ENCODE data around the gene LAMP1.
"Not testable (repeated sequence)": the region's sequence is repeated elsewhere in the genome, so short reads cannot be mapped to it uniquely, and the experiment has no call there.

LAMP1 gene, protein sequence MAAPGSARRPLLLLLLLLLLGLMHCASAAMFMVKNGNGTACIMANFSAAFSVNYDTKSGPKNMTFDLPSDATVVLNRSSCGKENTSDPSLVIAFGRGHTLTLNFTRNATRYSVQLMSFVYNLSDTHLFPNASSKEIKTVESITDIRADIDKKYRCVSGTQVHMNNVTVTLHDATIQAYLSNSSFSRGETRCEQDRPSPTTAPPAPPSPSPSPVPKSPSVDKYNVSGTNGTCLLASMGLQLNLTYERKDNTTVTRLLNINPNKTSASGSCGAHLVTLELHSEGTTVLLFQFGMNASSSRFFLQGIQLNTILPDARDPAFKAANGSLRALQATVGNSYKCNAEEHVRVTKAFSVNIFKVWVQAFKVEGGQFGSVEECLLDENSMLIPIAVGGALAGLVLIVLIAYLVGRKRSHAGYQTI

DNA sequence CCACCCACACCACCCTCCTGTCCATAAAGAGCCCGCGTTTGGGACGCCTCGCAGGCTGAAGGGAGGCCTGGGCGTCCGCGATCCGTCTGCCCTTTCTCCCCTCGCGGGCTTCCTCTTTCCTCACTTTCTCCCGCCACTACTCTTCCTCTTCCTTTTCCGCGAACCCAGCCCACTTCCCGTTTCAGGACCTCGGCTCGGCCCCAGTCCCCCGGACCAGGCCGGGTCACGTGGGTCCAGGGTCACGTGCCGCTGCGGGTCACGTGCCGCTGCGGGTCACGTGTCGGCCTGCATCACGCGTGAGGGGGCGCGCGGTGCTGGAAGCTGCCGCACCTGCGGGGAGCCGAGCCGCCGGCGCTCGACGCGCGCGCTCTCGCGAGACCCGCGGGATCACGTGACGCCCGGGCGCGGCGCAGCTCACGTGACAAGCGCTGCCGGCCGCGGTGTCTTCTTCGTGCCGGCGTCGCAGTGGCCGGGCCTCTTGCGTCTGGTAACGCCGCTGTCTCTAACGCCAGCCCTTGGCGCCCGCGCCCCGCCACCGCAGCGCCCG, at the start of gene LAMP1:
LAMP1 (plus strand) TSS at position 417 of the 547 bp plus-strand sequence. CDS start 196 bp downstream, outside the sequence.
- peak; percentile 96 for DNase-seq

DNA sequence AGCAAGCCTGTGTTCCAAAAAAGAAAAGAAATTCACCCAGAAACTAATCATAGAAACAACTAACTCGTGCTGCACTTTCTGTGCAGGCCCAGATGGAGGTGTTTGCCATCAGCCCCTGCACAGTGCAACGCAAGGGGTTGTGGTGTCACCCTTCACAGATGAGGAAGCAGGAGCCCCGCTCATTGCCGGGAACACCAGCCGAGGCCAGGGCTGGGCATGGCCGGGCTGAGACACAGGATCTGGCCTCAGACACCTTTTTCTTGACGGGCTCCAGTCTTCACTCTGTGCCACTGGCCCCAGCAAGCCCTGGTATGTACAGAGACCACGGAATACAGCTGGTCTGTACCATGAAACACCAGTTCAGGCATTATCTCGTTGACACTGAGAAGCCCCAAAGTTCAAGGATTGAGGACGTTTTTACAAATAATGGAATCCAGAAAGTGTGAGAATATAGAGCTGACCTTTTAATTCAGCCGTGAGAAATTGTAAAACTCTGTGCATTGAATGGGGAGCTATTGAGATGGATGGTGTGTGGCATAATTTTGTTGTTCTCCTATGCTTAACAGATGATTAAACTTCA, 44.4 kb upstream of the LAMP1 start:
- DNase-seq = no peak

DNA sequence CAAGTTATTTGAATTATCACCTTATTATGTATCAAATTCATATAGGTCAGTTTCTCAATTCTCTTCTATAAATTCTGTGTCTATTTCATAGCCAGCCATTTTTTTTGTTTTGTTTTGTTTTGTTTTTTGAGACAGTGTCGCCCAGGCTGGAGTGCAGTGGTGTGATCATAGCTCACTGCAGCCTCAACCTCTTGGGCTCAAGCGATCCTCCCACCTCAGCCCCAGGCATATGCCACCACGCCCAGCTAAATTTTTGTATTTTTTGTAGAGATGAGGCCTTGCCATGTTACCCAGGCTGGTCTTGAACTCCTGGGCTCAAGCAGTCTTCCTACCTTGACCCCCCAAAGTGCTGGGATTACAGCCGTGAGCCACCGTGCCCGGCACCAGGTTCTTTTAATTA, 39.1 kb upstream of the LAMP1 start:
- not testable (repeated sequence) for DNase-seq

DNA sequence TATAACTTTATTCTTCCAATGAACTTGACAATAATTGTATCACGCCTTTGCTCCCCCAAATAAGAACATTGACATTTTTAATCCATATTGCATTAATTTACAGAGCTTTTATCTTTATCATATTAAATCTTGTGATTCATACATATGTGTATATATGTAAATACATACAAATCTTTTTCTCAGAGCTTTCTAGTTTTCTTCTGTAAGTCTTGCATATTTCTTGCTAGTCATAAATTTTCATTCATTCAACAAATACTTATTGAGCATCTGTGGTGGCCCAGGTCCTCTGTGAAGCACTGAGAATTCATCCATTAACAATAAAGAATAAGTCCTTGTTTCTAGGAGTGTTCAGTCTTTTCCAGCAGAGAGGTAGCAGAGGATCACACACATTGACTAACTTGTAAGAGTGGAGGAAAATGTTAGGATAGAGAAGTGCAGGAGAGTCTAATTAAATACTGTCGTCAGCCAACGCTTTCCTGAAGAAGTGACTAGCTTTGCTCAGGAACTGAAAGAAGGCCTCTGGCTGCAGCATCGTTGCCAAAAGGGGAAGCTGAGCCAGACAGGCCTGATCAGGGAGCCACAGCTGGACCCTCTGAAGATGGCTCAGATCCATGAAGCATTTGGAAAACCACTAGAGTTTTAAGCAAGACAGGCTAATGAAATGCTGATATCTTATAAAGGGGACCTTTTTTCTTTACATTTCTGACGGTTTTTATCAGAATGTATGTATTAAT, 38.6 kb upstream of the LAMP1 start:
- no peak for DNase-seq

DNA sequence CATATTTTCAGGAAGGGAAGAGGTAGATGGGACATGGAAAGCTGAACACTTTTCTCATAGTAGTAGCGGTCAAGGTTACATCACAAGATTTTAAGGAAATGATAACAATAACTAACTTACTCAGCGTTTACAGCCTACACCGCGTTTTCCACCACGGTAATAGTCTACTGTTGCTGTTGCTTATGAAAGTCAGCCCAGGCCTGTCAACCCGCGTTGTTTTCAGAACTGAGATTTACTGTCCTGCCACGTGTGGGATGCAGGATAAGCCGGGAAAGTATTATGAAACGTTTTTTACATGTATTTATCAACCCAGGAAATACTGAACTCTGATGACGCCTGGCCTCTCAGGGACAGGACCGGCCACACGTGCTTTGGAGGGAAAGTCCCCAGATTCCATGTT, 36.0 kb upstream of the LAMP1 start:
- no peak for DNase-seq

DNA sequence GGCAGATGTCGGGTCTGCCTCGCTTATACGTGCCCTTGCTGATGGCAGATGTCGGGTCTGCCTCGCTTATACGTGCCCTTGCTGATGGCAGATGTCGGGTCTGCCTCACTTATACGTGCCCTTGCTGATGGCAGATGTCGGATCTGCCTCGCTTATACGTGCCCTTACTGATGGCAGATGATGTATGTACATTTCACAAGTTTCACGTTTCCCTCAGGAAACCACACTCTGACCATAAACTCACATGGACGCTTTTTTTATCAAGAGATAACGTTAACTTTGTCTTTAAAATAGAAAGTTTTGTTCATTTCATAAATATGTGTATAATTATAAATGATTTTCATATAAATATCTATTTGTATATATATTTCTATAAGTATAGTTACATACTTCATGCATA, 34.0 kb upstream of the LAMP1 start:
- DNase-seq = not testable (repeated sequence)

DNA sequence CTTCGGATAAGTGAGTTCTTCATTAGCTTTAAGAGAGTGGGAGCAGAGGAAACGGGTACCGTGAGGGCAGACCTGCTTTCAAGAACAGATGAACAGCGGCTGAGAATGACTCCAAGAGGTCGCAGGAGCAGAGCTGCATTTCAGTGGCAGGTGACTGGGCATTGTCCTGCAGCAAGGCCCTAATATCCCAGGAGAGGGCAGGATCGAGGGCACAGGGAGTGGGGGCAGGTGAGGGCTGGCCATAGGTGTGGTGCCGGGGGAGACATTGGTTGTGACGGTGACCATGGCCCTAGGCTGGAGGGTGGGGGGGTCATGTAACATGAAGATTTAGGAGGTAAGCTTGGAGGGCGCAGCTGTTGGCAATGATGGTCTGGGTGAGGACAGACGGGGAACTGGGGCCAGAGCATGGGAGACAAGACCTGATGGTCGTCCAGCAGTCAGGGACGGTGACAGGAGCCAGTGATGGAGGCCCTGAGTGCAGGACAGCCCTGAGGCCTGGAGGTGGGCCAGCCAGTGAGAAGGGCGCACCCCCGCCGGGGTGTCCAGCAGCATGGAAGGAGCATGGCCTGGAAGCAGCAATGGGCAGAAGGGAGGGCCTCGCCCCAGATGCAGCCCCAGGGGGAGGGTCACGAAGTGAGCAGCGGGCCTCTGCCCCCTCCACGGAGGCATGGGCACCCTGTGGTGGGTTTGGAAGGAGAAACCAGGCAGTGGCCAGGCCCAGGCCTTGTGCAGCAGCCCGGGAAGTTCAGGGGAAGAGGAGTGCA, 29.2 kb upstream of the LAMP1 start:
- DNase-seq = no peak

DNA sequence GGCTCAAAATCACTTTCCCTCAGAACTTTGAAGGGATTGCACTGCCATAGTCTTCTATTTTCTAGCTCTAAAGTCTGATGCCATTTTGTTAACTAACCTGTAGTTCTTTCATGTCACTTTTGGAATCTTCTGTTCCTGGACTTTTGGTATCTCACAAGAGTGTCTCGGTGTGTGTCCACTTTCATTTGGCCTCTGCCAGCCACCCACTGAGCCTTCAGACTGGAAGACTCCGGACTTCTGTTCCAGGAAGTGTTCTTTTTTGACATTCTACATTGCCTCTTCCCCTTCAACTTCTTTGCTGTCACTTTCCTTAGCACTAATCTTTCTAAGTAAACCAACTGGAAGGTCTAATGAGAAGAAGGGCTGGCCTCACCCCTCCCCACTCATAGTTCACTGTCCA, 25.0 kb upstream of the LAMP1 start:
- DNase-seq = no peak

DNA sequence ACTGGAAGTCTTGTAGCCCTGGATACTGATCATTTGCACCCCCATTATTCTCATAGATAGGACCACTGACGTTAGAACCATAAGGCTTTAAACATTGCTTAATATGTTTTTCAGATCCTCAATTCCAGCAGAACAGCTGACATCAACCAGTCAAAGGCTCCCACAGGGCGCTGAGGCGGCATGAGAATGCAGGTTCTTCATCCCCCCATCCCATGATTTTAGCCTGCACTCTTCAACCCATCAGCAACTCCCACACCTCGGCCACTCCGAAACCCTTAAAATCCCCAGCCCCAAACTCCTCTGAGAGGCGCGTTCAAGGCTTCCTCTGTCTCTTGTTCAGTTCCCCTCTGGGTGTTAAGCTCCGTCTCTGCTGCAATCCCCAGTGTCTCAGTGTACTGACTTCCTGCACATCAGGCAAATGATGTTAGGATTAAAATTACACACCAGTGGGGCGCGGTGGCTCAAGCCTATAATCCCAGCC, 24.3 kb upstream of the LAMP1 start:
- DNase-seq = no peak

DNA sequence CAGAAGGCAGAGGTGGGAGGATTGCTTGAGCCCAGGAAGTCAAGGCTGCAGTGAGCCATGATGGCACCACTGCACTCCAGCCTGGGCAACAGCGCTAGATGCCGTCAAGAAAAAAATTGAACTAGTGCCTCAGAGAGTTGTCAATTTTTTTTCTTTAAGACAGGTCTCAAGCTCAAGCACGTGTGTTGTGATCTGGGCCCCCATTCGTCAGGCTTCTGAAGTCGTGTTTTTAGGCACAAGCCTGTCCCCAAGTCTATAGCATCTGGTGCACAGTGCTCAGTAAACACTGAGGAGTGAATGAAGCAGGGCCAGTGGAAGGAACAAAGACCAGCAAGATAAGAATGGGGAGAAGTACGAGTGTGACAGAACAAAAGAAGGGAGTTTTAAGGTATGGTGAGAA, 23.7 kb upstream of the LAMP1 start:
- DNase-seq = no peak

DNA sequence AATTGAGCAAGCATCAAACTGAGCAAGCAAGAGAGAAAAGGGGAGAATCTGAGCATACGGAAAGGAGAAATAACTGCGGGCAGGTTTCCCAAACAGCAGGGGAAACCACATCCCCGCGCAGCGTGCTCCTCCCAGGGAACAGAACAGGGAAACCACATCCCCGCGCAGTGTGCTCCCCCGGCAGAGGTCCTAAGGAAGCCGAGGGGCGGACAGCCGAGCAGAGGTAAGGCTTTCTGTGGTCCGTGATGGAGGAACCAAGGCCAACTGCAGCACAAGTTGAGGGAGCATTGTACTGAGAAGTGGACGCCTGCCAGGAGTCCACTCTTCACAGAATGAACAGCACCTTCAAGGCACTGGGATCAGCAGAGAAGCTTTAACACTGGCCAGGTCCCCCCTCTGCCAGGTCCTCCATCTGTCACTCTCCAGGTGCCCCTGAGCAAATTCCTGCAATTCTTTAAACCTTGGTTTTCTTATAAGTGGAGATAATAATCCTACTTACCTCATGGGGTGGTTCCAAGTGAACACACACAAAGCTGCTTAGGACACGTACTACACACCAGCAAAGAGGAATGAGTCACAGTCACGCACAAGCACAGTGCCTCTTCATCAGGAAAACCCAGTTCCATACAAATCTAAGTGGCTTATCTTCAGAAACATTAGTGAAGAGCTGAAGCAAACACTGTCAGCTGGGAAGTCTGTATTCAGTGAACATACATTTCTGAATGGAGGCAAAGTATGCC, 23.0 kb upstream of the LAMP1 start:
- DNase-seq = no peak

DNA sequence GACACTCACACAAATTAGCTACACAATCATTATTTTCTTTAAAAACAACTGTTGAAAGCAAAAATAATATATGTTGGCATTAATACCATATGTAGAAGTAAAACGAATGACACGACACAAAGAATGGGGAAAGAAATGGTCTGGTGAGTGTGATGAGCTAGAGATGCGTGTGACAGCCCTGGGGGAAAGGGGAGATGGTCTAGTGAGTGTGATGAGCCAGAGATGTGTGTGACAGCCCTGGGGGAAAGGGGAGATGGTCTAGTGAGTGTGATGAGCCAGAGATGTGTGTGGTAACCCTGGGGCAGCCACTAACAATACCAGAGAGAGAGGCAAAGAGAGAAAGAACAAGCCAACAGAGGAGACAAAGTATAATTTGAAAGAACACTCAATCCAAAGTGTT, 22.3 kb upstream of the LAMP1 start:
- no peak for DNase-seq

DNA sequence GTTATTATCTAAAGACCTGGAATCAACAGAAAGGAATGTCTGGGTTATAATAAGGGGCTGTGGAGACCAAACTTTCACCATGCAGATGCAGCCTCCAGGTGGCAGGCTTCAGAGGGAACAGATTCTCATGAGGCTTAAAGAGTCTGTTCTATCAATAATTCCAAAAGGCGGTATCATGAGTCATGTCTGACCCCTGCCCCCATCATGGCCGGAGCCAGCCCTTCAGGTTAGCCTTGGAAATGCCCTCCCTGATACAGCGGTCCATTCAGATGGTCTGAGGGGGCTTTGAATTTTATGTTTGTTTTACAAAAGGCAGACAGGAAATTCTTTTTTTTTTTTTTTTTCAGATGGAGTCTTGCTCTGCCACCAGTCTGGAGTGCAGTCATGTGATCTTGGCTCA, 21.7 kb upstream of the LAMP1 start:
- DNase-seq = peak; percentile 50

DNA sequence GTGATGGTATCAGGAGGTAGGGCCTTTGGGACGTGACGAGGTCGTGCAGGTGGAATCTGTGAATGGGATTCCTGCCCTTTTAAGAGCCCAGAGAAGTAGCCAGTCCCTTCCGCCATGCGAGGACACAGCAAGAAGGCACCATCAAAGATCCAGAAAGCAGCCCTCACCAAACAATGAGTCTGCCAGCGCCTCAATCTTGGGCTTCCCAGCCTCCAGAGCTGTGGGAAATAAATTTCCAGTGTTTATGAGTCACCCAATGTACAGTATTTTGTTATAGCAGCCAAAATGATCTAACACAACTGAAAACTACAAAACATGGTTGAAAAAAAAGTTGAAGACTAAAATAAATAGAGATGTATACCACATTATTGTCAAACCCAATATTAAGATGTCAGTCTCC, 16.9 kb upstream of the LAMP1 start:
- no peak for DNase-seq

DNA sequence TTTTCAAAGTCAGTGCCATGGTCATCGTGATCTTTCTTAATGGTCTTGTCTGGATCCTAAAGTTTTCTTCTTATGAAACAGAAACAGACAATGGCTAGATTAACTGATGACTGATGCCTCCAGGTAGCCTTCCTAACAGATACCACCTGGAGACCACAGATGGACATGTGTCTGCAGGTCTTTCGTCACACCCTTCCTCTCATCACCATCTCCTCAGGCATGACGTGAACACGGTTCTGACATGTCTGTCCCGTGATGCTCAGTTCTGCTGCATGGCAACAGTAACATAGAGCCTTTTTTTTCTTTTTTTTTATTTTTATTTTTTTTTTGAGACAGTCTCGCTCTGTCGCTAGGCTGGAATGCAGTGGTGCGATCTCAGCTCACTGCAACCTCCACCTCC, 13.1 kb upstream of the LAMP1 start:
- DNase-seq = no peak

DNA sequence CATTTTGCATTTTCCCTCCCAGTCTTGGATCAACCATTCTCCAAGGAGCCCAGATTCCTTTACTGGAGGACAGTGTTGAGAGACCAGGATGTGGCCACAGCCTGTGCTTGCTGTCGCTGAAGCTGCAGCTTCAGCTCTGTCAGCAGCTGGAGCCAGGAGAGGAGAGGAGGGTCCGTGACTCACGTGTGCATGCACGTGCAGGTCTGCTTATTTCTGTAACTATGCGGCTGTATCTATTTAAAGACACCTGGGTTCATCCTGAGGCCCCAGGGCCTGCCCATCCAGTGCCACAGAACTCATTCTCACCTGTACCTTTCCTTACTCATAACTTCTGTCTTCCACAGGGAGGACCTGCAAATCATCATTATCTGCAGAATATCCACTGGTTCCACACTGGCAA, 8.2 kb upstream of the LAMP1 start:
- no peak for DNase-seq

DNA sequence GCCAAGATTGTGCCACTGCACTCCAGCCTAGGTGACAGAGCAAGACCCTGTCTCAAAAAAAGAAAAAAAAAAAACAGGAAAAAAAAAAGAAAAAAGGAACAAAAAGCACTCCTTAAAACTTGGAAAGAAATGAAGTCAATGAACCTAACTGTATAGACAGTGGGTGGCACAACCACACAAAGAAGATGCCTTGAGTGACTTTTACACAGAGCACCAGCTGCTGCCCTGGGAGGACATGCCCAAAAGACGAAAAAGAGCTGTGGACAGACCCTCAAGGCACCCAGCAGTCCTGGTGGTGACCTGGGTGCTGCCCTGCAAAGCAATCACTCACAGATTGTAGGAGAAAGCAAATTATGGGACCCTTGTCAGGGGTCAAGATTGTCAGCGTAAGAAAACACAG, 5.9 kb upstream of the LAMP1 start:
- DNase-seq = no peak

DNA sequence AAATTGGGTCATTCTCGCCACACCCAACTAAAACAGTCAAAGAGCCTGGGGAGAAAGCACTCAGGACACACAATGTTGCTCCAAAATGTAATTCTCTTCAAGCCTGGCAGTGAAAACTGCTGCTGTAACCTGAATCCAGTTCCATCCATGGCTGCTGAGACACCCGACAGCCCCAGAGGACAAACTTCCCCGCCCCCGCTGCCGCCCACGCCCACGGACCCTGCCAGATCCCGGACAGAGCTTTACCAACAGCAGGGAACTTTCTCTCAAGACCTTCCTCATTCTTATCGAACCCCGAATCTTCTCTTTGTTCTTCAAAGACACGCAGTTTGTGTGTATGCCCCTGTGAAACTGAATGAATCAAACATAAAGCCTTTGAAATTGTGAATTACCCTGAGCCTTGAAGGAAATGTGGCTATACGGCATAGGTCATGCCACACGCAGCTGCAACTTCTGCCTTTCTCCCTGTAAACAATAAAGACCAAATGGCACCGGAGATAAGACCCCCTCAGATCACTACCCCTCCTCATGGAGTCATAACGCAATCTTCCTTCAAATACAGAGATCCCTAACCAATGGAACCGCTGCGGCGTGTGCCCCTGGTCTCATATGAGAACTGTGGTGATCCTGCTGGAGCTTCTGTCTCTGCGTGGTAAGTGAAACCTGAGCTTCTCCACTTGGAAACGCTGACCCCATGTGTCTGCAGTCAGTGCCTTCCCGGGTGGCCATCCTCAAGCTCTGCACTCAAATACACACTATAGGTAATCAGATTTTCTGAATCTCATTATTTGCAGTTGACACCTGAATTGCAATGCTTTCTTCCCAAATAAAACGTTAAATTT, 4.8 kb upstream of the LAMP1 start:
- no peak for DNase-seq

DNA sequence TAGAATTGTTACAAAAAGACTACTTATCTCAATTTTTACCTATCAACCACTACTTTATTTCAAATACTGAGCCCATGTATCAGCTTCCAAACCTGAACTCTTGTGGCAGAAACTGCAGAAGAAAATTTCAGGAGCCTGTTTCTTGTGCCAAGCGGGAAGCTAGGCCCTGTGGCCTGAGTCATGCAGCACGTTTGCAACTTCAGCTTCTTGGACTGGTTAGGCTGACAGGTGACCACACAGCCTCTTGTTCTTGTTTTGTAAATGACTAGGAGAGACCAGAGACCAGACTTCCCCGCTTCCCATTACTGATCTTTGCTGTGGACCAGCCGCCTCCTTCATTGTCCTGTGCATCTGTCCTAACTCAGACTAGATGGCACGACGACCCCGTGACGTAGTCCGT, 3.4 kb upstream of the LAMP1 start:
- DNase-seq = no peak

DNA sequence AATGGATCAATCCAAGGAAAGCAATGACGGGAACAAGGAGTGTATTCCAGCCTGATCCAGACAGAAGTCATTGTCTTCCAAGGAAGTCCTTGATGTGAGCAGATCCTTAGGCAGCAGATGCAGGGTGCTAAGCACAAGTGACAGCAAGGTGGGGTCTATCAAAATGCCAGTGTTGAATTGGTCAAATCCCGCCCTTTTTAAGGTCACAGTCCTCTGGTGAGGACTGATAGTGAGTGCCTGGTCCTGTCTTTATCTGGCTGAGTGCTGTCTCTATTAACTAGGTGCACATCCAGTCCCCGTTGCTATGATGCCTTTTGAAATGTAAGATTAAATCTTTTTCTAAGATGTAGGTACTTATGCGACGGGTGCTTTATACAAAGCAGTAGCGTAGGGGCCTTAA, 1.3 kb upstream of the LAMP1 start:
- DNase-seq = no peak
